H9 (cell line): ENCODE results near the gene ENPEP. TPM values are rescaled to one million over a fixed set of nuclear protein-coding genes. Genes with fewer than 3 reads are reported as not detected.

ENCODE experiments used
- DNase-seq: peaks from one replicate; pipeline ENCODE4 v3.0.0-alpha.2; 2017
- H2AFZ ChIP-seq: one replicate; pipeline ENCODE4 v1.6.1; 2013; ENCODE audit warnings: mild to moderate bottlenecking, low read length, control low read depth, moderate library complexity
- H2AK5ac ChIP-seq: 2 replicates; pipeline ENCODE4 v1.6.1; 2013; ENCODE audit warnings: low read length, control low read depth, mixed read lengths; ENCODE audit not compliant: insufficient read length
- H2BK120ac ChIP-seq: one replicate; pipeline ENCODE4 v1.6.1; 2013; ENCODE audit warnings: low read depth, mild to moderate bottlenecking, low read length, control low read depth, inconsistent platforms; ENCODE audit not compliant: poor library complexity, severe bottlenecking
- H2BK12ac ChIP-seq: 2 replicates; pipeline ENCODE4 v1.6.1; 2013; ENCODE audit warnings: low read length, control low read depth, mixed read lengths, low read depth; ENCODE audit not compliant: insufficient read length
- H2BK15ac ChIP-seq: 2 replicates; pipeline ENCODE4 v1.6.1; 2013; ENCODE audit warnings: low read depth, low read length, control low read depth
- H2BK20ac ChIP-seq: one replicate; pipeline ENCODE4 v1.6.1; 2013; ENCODE audit warnings: low read depth, mild to moderate bottlenecking, low read length, control low read depth, inconsistent platforms; ENCODE audit not compliant: poor library complexity, severe bottlenecking
- H2BK5ac ChIP-seq: 2 replicates; pipeline ENCODE4 v1.6.1; 2013; ENCODE audit warnings: low read length, control low read depth, mixed read lengths; ENCODE audit not compliant: insufficient read length
- H3K14ac ChIP-seq: 2 replicates; pipeline ENCODE4 v1.6.1; 2013; ENCODE audit warnings: low read length, control low read depth; ENCODE audit not compliant: insufficient read depth
- H3K18ac ChIP-seq: 2 replicates; pipeline ENCODE4 v1.6.1; 2013; ENCODE audit warnings: low read depth, mild to moderate bottlenecking, mixed read lengths, low read length, control low read depth; ENCODE audit not compliant: insufficient read length
- H3K23ac ChIP-seq: 2 replicates; pipeline ENCODE4 v1.6.1; 2013; ENCODE audit warnings: low read length, control low read depth, mixed read lengths, low read depth; ENCODE audit not compliant: insufficient read length
- H3K23me2 ChIP-seq: 2 replicates; pipeline ENCODE4 v1.6.1; 2013; ENCODE audit warnings: low read depth, mild to moderate bottlenecking, mixed read lengths, low read length, control low read depth; ENCODE audit not compliant: insufficient read length, poor library complexity, severe bottlenecking
- H3K27ac ChIP-seq: 2 replicates; pipeline ENCODE4 v1.5.1; 2013; ENCODE audit warnings: low read length, control low read depth, mixed read lengths, low read depth; ENCODE audit not compliant: insufficient read length
- H3K27me3 ChIP-seq: 2 replicates; pipeline ENCODE4 v1.6.1; 2013; ENCODE audit warnings: low read length, control low read depth, inconsistent platforms; ENCODE audit not compliant: insufficient read depth
- H3K4ac ChIP-seq: 2 replicates; pipeline ENCODE4 v1.6.1; 2013; ENCODE audit warnings: low read depth, mild to moderate bottlenecking, control low read depth, inconsistent platforms, low read length, moderate library complexity
- H3K4me1 ChIP-seq: 2 replicates; pipeline ENCODE4 v1.6.1; 2013; ENCODE audit warnings: low read length, control low read depth, inconsistent platforms; ENCODE audit not compliant: insufficient read depth
- H3K4me2 ChIP-seq: 2 replicates; pipeline ENCODE4 v1.6.1; 2013; ENCODE audit warnings: low read length, control low read depth, mixed read lengths; ENCODE audit not compliant: insufficient read length, insufficient read depth
- H3K56ac ChIP-seq: 2 replicates; pipeline ENCODE4 v1.6.1; 2013; ENCODE audit warnings: low read depth, mild to moderate bottlenecking, mixed read lengths, low read length, control low read depth; ENCODE audit not compliant: insufficient read length
- H3K79me1 ChIP-seq: 2 replicates; pipeline ENCODE4 v1.6.1; 2013; ENCODE audit warnings: low read depth, mild to moderate bottlenecking, moderate library complexity, low read length, control low read depth, inconsistent platforms; ENCODE audit not compliant: insufficient read depth, poor library complexity, severe bottlenecking
- H3K79me2 ChIP-seq: 2 replicates; pipeline ENCODE4 v1.6.1; 2013; ENCODE audit warnings: low read length, control low read depth, inconsistent platforms; ENCODE audit not compliant: insufficient read depth
- H3K9ac ChIP-seq: 2 replicates; pipeline ENCODE4 v1.6.1; 2013; ENCODE audit warnings: low read length, control low read depth, mixed read lengths; ENCODE audit not compliant: insufficient read length; ENCODE audit errors: extremely low read depth
- H3K9me3 ChIP-seq: one replicate; pipeline ENCODE4 v1.6.1; 2013; ENCODE audit warnings: low read depth, low read length, inconsistent platforms; ENCODE audit not compliant: control insufficient read depth
- H3T11ph ChIP-seq: one replicate; pipeline ENCODE4 v1.6.1; 2013; ENCODE audit warnings: mild to moderate bottlenecking, low read length, control low read depth, inconsistent platforms
- H4K20me1 ChIP-seq: one replicate; pipeline ENCODE4 v1.6.1; 2013; ENCODE audit not compliant: control insufficient read depth, insufficient read length, insufficient read depth
- H4K5ac ChIP-seq: 2 replicates; pipeline ENCODE4 v1.6.1; 2013; ENCODE audit warnings: low read depth, mild to moderate bottlenecking, mixed read lengths, low read length, control low read depth; ENCODE audit not compliant: insufficient read length
- H4K8ac ChIP-seq: replicated peaks from 2 replicates; pipeline ENCODE4 v1.6.1; 2013; ENCODE audit warnings: low read length, control low read depth, mixed read lengths, low read depth; ENCODE audit not compliant: insufficient read length
- H4K91ac ChIP-seq: 2 replicates; pipeline ENCODE4 v1.6.1; 2013; ENCODE audit warnings: low read depth, mild to moderate bottlenecking, moderate library complexity, mixed read lengths, low read length, control low read depth; ENCODE audit not compliant: insufficient read length
- H3K27ac Mint-ChIP-seq, 3 experiments: 2 replicates in 2 of 3; 3 replicates in 1 of 3; pipeline ENCODE4 v1.8.0; 2020 to 2021; ENCODE audit warnings: mixed read lengths in 3 of 3, mild to moderate bottlenecking in 1 of 3, moderate library complexity in 1 of 3
- H3K27me3 Mint-ChIP-seq: 2 replicates; pipeline ENCODE4 v1.8.0; 2021; ENCODE audit warnings: low read depth, mild to moderate bottlenecking, moderate library complexity, mixed read lengths
- H3K36me3 Mint-ChIP-seq, 3 experiments: 2 replicates in 2 of 3; 3 replicates in 1 of 3; pipeline ENCODE4 v1.8.0; 2020 to 2021; ENCODE audit warnings: low read depth in 3 of 3, mixed read lengths in 3 of 3; ENCODE audit not compliant: insufficient read depth in 1 of 3
- H3K4me1 Mint-ChIP-seq, 2 experiments: 2 replicates each; pipeline ENCODE4 v1.8.0; 2020; ENCODE audit warnings: mixed read lengths in 2 of 2
- H3K4me3 Mint-ChIP-seq, 2 experiments: 2 replicates in 1 of 2; 3 replicates in 1 of 2; pipeline ENCODE4 v1.8.0; 2020 to 2021; ENCODE audit warnings: mild to moderate bottlenecking in 2 of 2, mixed read lengths in 2 of 2, moderate library complexity in 1 of 2
- H3K9me3 Mint-ChIP-seq, 2 experiments: 2 replicates in 1 of 2; 3 replicates in 1 of 2; pipeline ENCODE4 v1.8.0; 2020; ENCODE audit warnings: mild to moderate bottlenecking in 2 of 2, mixed read lengths in 2 of 2, moderate library complexity in 1 of 2
- CTCF ChIP-seq: fragments of 200-600 bp; sonication (generic); conservative IDR thresholded peaks from 3 replicates; pipeline ENCODE4 v1.8.0; 2021; ENCODE audit warnings: antibody characterized with exemption, mild to moderate bottlenecking
- WGBS: extraction: QIAGEN DNeasy Blood & Tissue Kit; methylation state at CpG from one replicate; pipeline ENCODE4 v1.1.7; 2013; ENCODE audit warnings: missing lambda C conversion rate, low lambda C conversion rate, mixed read lengths; ENCODE audit not compliant: insufficient read length; ENCODE audit errors: extremely low coverage; 5-methylcytosine and 5-hydroxymethylcytosine counted together
- total RNA-seq: library from RNA; stranded (reverse); gene quantifications from 2 replicates; pipeline ENCODE4 v1.2.1, GENCODE V29; 2021

Gene ENPEP
- total RNA-seq, 1 experiment from 2014 or later: 0.44 TPM

GRCh38 chr4:110602061-110602460 is 126.1 kb downstream of the ENPEP start:
- Histone ChIP-seq H2BK5ac (no peak overlapping the region), H3K79me2 (no peaks in the 10 kb centered on the region), H3K23me2 (no peaks in the 10 kb centered on the region), H4K91ac (no peak overlapping the region), H2BK15ac (no peak overlapping the region), H3K23ac (no peak overlapping the region), H3K4me2 (no peak overlapping the region), H4K20me1 (no peaks in the 10 kb centered on the region), H3K4ac (no peak overlapping the region), H3K56ac (no peak overlapping the region), H2BK120ac (no peak overlapping the region), H3K4me1 (no peaks in the 10 kb centered on the region), H4K5ac (no peak overlapping the region), H3K14ac (no peak overlapping the region), H2AFZ (no peak overlapping the region), H3K79me1 (no peaks in the 10 kb centered on the region), H3K18ac (no peak overlapping the region), H3T11ph (no peak overlapping the region), H2AK5ac (no peak overlapping the region), H4K8ac (no peak overlapping the region), H2BK20ac (no peak overlapping the region), H3K27ac (no peak overlapping the region), H3K27me3 (no peaks in the 10 kb centered on the region), H3K9me3 (no peaks in the 10 kb centered on the region), H2BK12ac (no peak overlapping the region), H3K9ac (no peak overlapping the region)
- Mint-ChIP-seq H3K4me1 (no peaks in the 10 kb centered on the region; a peak in 1 of 4 replicates), H3K27ac (no peak overlapping the region), H3K36me3 (peaks cover 0 to 10% (median 0%) of the 10 kb centered on the region in 3 experiments; a peak in 3 of 7 replicates), H3K27me3 (no peaks in the 10 kb centered on the region), H3K9me3 (peaks cover 0 to 4% of the 10 kb centered on the region in 2 experiments; a peak in 1 of 5 replicates), H3K4me3 (no peak overlapping the region)
- no peak for TF ChIP-seq CTCF
- no CpG with 5 or more reads among the region's 2 CpGs for WGBS
- DNase-seq: no peak
